CD14-positive monocyte (primary cell): ENCODE data around the gene PHKA2. TPM values are rescaled to one million over a fixed set of nuclear protein-coding genes. Genes with fewer than 3 reads are reported as not detected.

ENCODE experiments used
- DNase-seq, 3 donors: peaks; one replicate each; pipeline ENCODE4 v3.0.0-alpha.2; 2011 to 2022
- H2AFZ ChIP-seq: 2 replicates; pipeline ENCODE4 v1.6.0; 2012; ENCODE audit warnings: mild to moderate bottlenecking, low read depth, low read length, inconsistent platforms; ENCODE audit not compliant: insufficient read depth, poor library complexity, severe bottlenecking
- H3K27ac ChIP-seq, 2 donors: 1 replicate in 1 of 2; 2 replicates in 1 of 2; pipeline ENCODE4 v1.5.1; 2012 to 2013; ENCODE audit warnings: low read length in 2 of 2, control low read depth in 1 of 2, inconsistent platforms in 1 of 2, low read depth in 1 of 2, mild to moderate bottlenecking in 1 of 2
- H3K27me3 ChIP-seq, 2 donors: one replicate each; pipeline versions ENCODE4 v1.6.0 to v1.6.1; 2011 to 2013; ENCODE audit warnings: low read length in 2 of 2; ENCODE audit not compliant: control insufficient read depth in 2 of 2, insufficient read depth in 2 of 2
- H3K36me3 ChIP-seq, 2 donors: replicated peaks in 1 of 2; 1 replicate in 1 of 2; 2 replicates in 1 of 2; pipeline versions ENCODE4 v1.5.1 to v1.6.1; 2012 to 2013; ENCODE audit warnings: low read length in 2 of 2, control low read depth in 1 of 2, inconsistent platforms in 1 of 2, mild to moderate bottlenecking in 1 of 2; ENCODE audit not compliant: insufficient read depth in 2 of 2, control insufficient read depth in 1 of 2
- H3K4me1 ChIP-seq, 2 donors: 1 replicate in 1 of 2; 2 replicates in 1 of 2; pipeline versions ENCODE4 v1.5.1 to v1.6.1; 2012 to 2013; ENCODE audit warnings: low read length in 2 of 2, control low read depth in 1 of 2, inconsistent platforms in 1 of 2, mild to moderate bottlenecking in 1 of 2, moderate library complexity in 1 of 2; ENCODE audit not compliant: insufficient read depth in 2 of 2, control insufficient read depth in 1 of 2
- H3K4me2 ChIP-seq: replicated peaks from 2 replicates; pipeline ENCODE3; 2012; ENCODE audit warnings: low read length, moderate library complexity, mild to moderate bottlenecking; ENCODE audit not compliant: poor library complexity, severe bottlenecking; ENCODE audit errors: extremely low read depth
- H3K4me3 ChIP-seq, 3 experiments: fragments of 200-600 bp in 1 of 3; sonication (generic) in 1 of 3; replicated peaks in 1 of 3; 1 replicate in 2 of 3; 2 replicates in 1 of 3; pipeline ENCODE4 v1.5.1; 2011 to 2013; ENCODE audit warnings: low read length in 3 of 3, mild to moderate bottlenecking in 3 of 3, control low read depth in 2 of 3, low read depth in 2 of 3, inconsistent platforms in 1 of 3, moderate library complexity in 1 of 3
- H3K79me2 ChIP-seq: 2 replicates; pipeline ENCODE4 v1.6.0; 2012; ENCODE audit warnings: mild to moderate bottlenecking, control low read depth, inconsistent platforms, low read length, moderate library complexity; ENCODE audit not compliant: insufficient read depth
- H3K9ac ChIP-seq: 2 replicates; pipeline ENCODE4 v1.6.0; 2017; ENCODE audit warnings: low read length, mild to moderate bottlenecking; ENCODE audit not compliant: insufficient read depth, poor library complexity, severe bottlenecking
- H3K9me3 ChIP-seq, 2 donors: replicated peaks in 1 of 2; 1 replicate in 1 of 2; 2 replicates in 1 of 2; pipeline versions ENCODE4 v1.5.1 to v1.6.1; 2012 to 2013; ENCODE audit warnings: low read length in 2 of 2, control low read depth in 1 of 2; ENCODE audit not compliant: control insufficient read depth in 1 of 2, insufficient read depth in 1 of 2
- H4K20me1 ChIP-seq: 2 replicates; pipeline ENCODE4 v1.6.0; 2012; ENCODE audit warnings: mild to moderate bottlenecking, low read length, control low read depth, moderate library complexity; ENCODE audit not compliant: insufficient read depth
- H3K27ac Mint-ChIP-seq, 7 donors: one replicate each; pipeline ENCODE4 v1.8.0; 2020; ENCODE audit warnings: mild to moderate bottlenecking in 7 of 7, mixed read lengths in 7 of 7, moderate library complexity in 6 of 7, inconsistent platforms in 2 of 7
- H3K27me3 Mint-ChIP-seq, 3 donors: one replicate each; pipeline ENCODE4 v1.8.0; 2021 to 2022; ENCODE audit warnings: low read depth in 3 of 3, mild to moderate bottlenecking in 3 of 3, mixed read lengths in 3 of 3, moderate library complexity in 3 of 3, inconsistent platforms in 1 of 3
- H3K36me3 Mint-ChIP-seq, 2 donors: one replicate each; pipeline ENCODE4 v1.8.0; 2020; ENCODE audit warnings: mixed read lengths in 2 of 2, inconsistent platforms in 1 of 2, mild to moderate bottlenecking in 1 of 2
- H3K4me1 Mint-ChIP-seq: one replicate; pipeline ENCODE4 v1.8.0; 2020; ENCODE audit warnings: mild to moderate bottlenecking, mixed read lengths
- H3K4me3 Mint-ChIP-seq, 2 donors: one replicate each; pipeline ENCODE4 v1.8.0; 2020; ENCODE audit warnings: mild to moderate bottlenecking in 2 of 2, mixed read lengths in 2 of 2, moderate library complexity in 1 of 2
- H3K9me3 Mint-ChIP-seq, 7 donors: one replicate each; pipeline ENCODE4 v1.8.0; 2020 to 2022; ENCODE audit warnings: mixed read lengths in 7 of 7, mild to moderate bottlenecking in 6 of 7, moderate library complexity in 6 of 7, inconsistent platforms in 2 of 7
- CTCF ChIP-seq: fragments of 200-600 bp; IDR thresholded peaks from one replicate; pipeline ENCODE4 v1.8.0; 2022; ENCODE audit warnings: antibody characterized with exemption, mild to moderate bottlenecking
- WGBS: methylation state at CpG from one replicate; pipeline ENCODE4 v1.1.5; 2013; ENCODE audit warnings: missing lambda C conversion rate; ENCODE audit not compliant: insufficient coverage; 5-methylcytosine and 5-hydroxymethylcytosine counted together
- intact Hi-C, 2 donors: fragments of 100-400 bp; cut with micrococcal nuclease; formaldehyde crosslinking; loops; one replicate each; pipeline versions ENCODE4 v1.15.0 to v1.15.1; 2023
- polyA plus RNA-seq, 3 donors: library from polyadenylated mRNA; depleted of rRNA in 1 of 3; unstranded in 2 of 3; stranded (reverse) in 1 of 3; fragments of 300-500 nt in 2 of 3; fragments of >200 nt in 1 of 3; fragmentation: Illumina TruSeq in 2 of 3; gene quantifications; 1 replicate in 2 of 3; 2 replicates in 1 of 3; pipeline ENCODE4 v1.2.3, GENCODE V29; 2012 to 2021

PHKA2 gene
- polyA plus RNA-seq, 3 donors, result 8.7 to 63.3 (median 9.1) TPM

- H3K4me1 Mint-ChIP-seq, result peaks cover 7% of the 10 kb centered on the region
- H3K36me3 ChIP-seq, result no peaks in the 10 kb centered on the region
- H3K27ac ChIP-seq, result no peak overlapping the region
- H3K9me3 ChIP-seq, result no peaks in the 10 kb centered on the region
- DNase-seq, result no peak
- no peaks in the 10 kb centered on the region for H3K4me1 ChIP-seq
- H3K4me3 ChIP-seq, result no peak overlapping the region
- no peaks in the 10 kb centered on the region for H4K20me1 ChIP-seq
- no peak overlapping the region for H3K4me2 ChIP-seq
- H3K9ac ChIP-seq, result no peak overlapping the region
- H3K79me2 ChIP-seq, result peaks cover 19% of the 10 kb centered on the region
- peaks cover 0 to 8% (median 2%) of the 10 kb centered on the region in 3 donors for H3K27me3 Mint-ChIP-seq
- no peak for TF ChIP-seq CTCF
- no CpG with 5 or more reads among the region's 2 CpGs for whole genome bisulfite sequencing
- H3K27ac Mint-ChIP-seq, result no peak overlapping the region
- peaks cover 0 to 6% of the 10 kb centered on the region in 2 donors for H3K36me3 Mint-ChIP-seq
- no peak overlapping the region for H3K4me3 Mint-ChIP-seq
- no peaks in the 10 kb centered on the region for H3K9me3 Mint-ChIP-seq
- intact Hi-C loops, result no loop called here
- no peaks in the 10 kb centered on the region for H3K27me3 ChIP-seq
- H2AFZ ChIP-seq, result no peak overlapping the region
These were observed 12.4 kb downstream of the PHKA2 start for GRCh38 chrX:18971506-18971905.

DNA sequence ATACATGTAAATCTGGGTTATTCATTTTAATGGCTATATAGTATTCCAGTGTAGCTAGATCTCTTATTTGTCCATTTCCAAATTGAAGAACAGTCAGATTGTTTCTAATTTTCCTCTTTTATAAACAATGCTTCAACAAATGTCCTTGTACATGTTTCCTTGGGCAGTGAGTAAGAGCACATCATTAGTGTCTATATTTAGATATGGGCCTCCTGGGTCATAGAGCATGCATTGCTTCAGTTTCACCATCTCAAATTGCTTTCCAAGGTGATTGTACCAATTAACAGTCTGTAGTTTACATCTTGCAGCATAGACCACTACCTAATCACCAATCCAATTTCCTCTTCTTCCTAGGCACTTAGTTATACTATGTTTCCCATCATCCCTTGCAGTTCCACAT is 13.4 kb downstream of the PHKA2 start:
- no peaks in the 10 kb centered on the region for H3K9me3 ChIP-seq
- H2AFZ ChIP-seq, result no peak overlapping the region
- intact Hi-C loops, result no loop called here
- no peak overlapping the region for H3K27ac ChIP-seq
- peaks cover 19% of the 10 kb centered on the region for H3K79me2 ChIP-seq
- Mint-ChIP-seq H3K27me3 (peaks cover 0 to 8% (median 2%) of the 10 kb centered on the region in 3 donors), H3K4me3 (no peak overlapping the region), H3K9me3 (no peaks in the 10 kb centered on the region), H3K36me3 (peaks cover 0 to 6% of the 10 kb centered on the region in 2 donors), H3K27ac (no peak overlapping the region), H3K4me1 (peaks cover 7% of the 10 kb centered on the region)
- no peak overlapping the region for H3K4me2 ChIP-seq
- no peaks in the 10 kb centered on the region for H4K20me1 ChIP-seq
- H3K9ac ChIP-seq, result no peak overlapping the region
- DNase-seq, result no peak
- no peaks in the 10 kb centered on the region for H3K27me3 ChIP-seq
- no peak for TF ChIP-seq CTCF
- no peak overlapping the region for H3K4me3 ChIP-seq
- H3K36me3 ChIP-seq, result no peaks in the 10 kb centered on the region
- H3K4me1 ChIP-seq, result no peaks in the 10 kb centered on the region
